RKO (cell line): Measurements from ENCODE around the gene COMMD4.

ENCODE experiments used
- DNase-seq: peaks from one replicate; pipeline ENCODE4 v3.0.0-alpha.2; 2016; ENCODE audit warnings: low spot score

Gene COMMD4

DNA sequence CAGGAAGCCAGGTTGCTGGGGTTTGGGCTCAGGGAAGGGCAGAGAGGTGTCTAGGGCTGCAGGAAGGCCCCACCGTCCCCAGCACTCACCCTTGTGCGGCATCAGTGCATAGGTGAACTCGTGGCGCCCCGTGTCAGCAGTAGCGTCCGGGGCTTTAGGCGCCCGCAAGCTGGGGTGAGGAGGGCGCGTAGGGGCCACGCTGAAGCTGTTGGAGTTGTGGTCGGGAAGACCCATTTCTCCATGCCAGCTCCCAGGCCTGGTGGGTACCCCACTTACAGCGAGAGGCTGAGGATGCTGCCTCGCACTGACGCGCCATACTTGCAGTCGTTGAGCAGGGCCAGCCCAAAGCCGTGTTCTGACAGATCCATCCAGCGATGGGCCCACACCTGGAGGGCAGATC, 20.7 kb downstream of the COMMD4 start:
- no peak for DNase-seq

- no peak for DNase-seq
Observed at GRCh38 chr15:75357976-75358673, 22.3 kb downstream of the COMMD4 start.

- DNase-seq, result no peak
Observed at GRCh38 chr15:75358771-75359536, 23.1 kb downstream of the COMMD4 start.

- no peak for DNase-seq
Observed at GRCh38 chr15:75359537-75360250, 23.8 kb downstream of the COMMD4 start.

- no peak for DNase-seq
Observed at GRCh38 chr15:75360391-75360790, 24.5 kb downstream of the COMMD4 start.

DNA sequence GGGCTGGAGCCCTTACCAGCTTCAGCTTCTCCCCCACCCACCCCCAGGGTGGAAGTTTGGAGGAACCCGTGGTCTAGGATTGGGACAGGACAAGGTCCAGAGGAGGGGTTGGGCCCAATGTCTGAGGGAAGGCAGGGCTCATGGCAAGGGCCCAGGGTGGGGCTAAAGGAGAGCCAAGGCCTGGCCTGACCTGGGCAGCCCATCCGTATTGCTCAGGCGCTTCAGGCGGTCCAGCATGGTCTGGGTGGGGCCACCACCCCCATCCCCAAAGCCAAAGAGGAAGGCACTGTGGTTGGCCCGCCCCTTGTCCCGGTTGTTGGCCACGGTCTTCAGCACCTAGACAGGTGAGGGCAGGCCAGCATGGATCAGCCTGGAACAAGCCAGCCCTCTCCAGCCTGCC, 25.0 kb downstream of the COMMD4 start:
- DNase-seq, result no peak

GRCh38 chr15:75361361-75361988, 25.6 kb downstream of the COMMD4 start:
- no peak for DNase-seq

DNA sequence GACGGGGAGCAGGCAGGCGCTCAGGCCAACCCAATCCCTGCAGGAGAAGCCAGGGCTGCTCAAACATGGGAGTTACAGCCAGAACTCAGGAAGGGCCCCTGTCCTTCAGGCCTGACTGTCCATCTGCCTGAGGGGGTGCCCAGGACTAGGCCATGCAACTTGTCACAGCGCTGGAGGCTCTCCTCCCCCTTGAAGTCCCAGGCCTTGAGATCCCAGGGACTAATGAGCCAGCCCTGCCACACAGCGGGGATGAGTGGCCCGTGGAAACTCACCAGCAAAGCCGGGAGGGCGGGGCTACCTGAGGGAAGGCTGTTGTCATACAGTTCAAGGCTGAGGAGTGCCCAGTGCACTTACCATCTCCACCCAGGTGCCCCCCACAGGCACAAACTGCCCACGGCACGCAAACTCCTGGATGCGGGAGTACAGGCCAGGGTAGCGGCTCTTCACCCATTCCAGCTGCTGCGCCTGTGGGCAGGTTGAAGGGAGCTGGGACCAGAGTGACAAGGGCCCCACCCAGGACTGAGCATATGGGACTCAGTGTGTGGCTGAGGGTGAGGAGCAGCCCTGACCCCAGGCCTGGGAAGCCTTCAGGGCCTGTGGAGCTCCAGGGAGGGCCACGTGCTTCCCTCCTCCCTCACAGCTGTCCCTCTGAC, 26.3 kb downstream of the COMMD4 start:
- no peak for DNase-seq

DNA sequence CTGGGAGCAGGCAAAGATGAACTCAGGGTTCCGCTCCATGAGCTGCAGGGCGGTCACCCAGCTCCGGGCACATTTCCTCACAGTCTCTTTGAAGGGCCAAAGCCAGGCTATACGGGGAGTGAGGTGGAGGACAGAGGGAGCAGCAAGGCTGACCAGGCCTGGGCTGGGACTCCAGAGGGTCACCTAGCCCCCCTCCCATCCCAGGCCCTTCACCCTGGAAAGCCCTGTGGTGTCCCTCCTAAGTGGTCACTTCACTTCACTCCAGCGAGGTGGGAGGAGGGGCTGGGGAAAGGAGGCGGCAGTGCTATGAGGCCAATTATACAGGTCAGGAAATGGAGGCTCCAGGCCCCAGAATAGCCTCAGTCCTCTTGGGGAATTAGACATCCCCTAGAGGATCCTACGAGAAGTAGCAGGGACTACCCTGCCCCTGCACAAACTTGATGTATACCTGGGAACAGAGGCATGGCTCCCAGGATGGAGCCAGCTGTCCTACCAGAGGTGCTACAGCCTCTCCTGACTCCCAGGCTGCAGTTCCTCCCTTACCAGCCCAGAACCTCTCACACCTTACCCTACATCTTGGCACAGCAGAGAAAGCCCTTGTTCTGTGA, 26.9 kb downstream of the COMMD4 start:
- DNase-seq, result no peak

- no peak for DNase-seq
Observed at GRCh38 chr15:75363786-75364185, 27.9 kb downstream of the COMMD4 start.

- no peak for DNase-seq
Observed at GRCh38 chr15:75364881-75365280, 29.0 kb downstream of the COMMD4 start.

DNA sequence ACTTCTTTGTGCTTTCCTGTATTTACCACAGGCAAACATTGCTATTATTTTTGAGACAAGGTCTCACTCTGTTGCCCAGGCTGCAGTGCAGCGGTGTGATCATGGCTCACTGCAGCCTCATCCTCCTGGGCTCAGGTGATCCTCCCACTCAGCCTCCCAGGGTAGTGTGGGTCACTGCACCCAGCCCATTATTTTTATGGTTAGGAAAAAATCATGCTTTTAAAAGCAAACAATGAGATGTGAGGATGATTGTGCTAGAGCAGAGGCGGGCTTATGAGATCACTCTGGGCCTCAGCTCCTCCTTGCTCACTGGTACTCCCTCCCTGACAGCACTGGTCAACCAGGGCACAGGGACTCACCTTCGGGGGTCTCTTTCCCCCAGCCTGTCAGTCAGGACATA, 30.3 kb downstream of the COMMD4 start:
- no peak for DNase-seq

- DNase-seq, result no peak
Observed at GRCh38 chr15:75367006-75367405, 31.1 kb downstream of the COMMD4 start.

- no peak for DNase-seq
Observed at GRCh38 chr15:75367406-75367912, 31.6 kb downstream of the COMMD4 start.

- DNase-seq, result peak; percentile 97
Observed at GRCh38 chr15:75367913-75368688, 32.2 kb downstream of the COMMD4 start, which contains the start of gene MAN2C1. MAN2C1 (minus strand) TSS chr15:75368607; CDS start chr15:75368583, 24 bp downstream.

DNA sequence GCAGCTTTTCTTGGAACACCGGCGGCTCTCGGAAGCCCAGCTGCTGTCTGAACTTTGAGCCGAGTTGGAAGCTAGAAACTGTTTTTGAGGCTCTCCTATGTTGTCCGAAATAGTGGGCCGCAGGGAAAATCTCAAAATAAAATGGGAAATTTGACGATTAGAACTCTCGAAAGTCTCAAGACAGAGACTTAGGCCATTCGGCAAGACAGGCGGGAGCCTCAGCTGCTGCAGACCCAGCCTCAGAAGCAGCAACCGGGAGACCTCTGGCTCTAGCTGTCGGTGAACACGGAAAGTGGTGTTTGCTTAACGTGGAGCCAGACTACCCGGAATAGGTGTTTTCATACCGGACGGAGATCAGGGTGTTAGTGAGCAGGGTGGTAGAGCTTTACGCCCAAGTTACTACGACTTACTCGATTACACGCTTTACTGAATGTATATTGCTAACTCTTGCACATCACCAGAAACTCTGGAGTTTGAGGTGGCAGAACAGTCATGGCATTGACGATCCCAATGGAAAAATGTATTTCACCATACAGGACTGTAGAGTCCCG, 32.9 kb downstream of the COMMD4 start:
- DNase-seq, result peak; percentile 59

DNA sequence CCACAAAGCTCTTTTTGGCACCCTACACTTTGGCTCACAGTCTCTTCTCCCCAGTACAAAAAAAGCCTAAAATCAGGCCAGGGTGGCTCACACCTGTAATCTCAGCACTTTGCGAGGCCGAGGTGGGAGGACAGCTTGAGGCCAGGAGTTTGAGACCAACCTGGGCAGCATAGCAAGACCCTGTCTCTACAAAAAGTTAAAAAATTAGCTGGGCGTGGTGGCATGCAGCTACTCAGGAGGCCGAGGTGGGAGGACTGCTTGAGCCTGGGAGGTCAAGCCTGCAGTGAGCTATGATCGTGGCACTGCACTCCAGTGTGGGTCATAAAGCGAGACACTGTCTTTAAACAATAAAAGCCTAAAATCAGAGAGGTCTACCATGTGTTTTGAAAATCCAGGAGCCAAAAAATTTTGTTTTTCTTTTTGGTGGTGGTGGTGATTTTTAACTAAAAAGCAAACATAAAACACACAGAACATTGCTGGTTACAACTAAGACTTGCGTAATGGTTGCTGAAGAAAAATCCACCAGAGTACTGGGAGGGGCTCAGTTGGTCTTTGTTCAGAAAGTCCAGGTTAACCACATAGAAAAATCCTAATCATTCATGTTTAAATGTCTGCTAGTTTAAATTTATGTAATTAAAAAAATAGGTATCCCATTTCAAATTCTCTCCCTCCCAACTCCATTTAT, 34.2 kb downstream of the COMMD4 start:
- DNase-seq, result no peak

- DNase-seq, result no peak
Observed at GRCh38 chr15:75371486-75371885, 35.6 kb downstream of the COMMD4 start.

DNA sequence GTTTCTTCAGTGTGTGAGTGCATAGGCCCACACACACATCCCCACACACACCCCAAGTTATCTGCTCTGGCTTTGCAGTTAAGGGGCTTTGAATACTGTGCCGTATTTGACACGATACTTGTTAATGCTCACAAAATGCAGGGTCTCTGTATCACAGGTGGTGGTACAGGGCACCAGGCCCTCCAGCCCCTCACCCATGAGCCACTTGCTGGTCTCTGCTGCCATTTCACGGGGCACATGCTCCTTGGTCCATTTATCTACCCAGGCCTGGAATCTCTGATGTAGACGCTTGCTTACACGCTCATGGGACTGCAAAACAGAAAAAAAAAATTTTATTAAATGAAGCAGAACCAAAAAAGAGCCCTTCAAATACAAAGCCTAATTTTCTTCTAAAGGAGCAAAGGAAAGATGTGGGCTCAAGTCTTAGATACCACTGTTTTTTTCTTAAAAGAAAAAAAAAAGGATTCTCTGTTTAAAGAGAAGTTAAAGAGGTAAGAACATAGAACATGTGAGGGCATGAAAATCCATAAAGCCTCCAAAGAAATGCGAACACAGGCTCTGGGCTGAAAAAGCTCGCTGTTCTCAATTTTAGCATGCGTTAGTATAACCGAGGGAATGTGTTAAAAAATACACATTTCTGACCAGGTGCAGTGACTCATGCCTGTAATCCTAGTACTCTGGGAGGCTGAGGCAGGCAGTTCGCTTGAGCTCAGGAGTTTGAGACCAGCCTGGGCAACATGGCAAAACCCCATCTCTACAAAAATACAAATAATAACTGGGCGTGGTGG, 36.2 kb downstream of the COMMD4 start:
- DNase-seq, result no peak
